MM.1S (cell line): ENCODE data around the gene GUCA2B.

Source experiments
- CTCF ChIP-seq: fragments of 300-600 bp; sonication (generic); IDR thresholded peaks from 2 replicates; pipeline ENCODE4 v1.5.1; 2016; ENCODE audit warnings: antibody characterized with exemption, low read length, mixed read lengths
- EZH2phosphoT487 ChIP-seq: fragments of 300-600 bp; sonication (generic); IDR thresholded peaks from 2 replicates; pipeline ENCODE4 v1.6.1; 2018; ENCODE audit warnings: antibody characterized with exemption, low read length

- TF ChIP-seq CTCF, result peak; percentile 88
- TF ChIP-seq EZH2phosphoT487, result no peak
Observed at GRCh38 chr1:42176902-42177519, 23.8 kb downstream of the GUCA2B start.
